HEK293 (cell line): ENCODE data around the gene INPP5D.

Experiments
- CTCF ChIA-PET: fragments of 350-600 bp; formaldehyde crosslinking; extraction: SDS; loops from one replicate; lab custom pipeline; 2021; ENCODE audit warnings: antibody characterized with exemption; lab: Yijun Ruan, JAX
- POLR2A ChIA-PET: fragments of 300-600 bp; formaldehyde crosslinking; extraction: SDS; loops from one replicate; lab custom pipeline; 2020; ENCODE audit warnings: antibody characterized with exemption, inconsistent platforms; lab: Yijun Ruan, JAX
- H3K27ac ChIP-seq: fragments of 200-500 bp; sonication (Bioruptor generic); 2 replicates; pipeline ENCODE4 v1.5.1; 2014; ENCODE audit warnings: low read depth, low read length, control low read depth, inconsistent platforms; ENCODE audit errors: extremely low read depth
- H3K36me3 ChIP-seq, 2 experiments: fragments of 200-500 bp in 1 of 2; sonication (Bioruptor generic) in 1 of 2; 1 replicate in 1 of 2; 2 replicates in 1 of 2; pipeline ENCODE4 v1.5.1; 2014 to 2017; ENCODE audit warnings: inconsistent platforms in 2 of 2, low read length in 2 of 2; ENCODE audit not compliant: control insufficient read depth in 2 of 2, insufficient read depth in 1 of 2
- H3K4me1 ChIP-seq: fragments of 200-500 bp; sonication (Bioruptor generic); 2 replicates; pipeline ENCODE4 v1.5.1; 2014; ENCODE audit warnings: mild to moderate bottlenecking, low read length, inconsistent platforms; ENCODE audit not compliant: control insufficient read depth, insufficient read depth
- H3K4me3 ChIP-seq: 2 replicates; pipeline ENCODE4 v1.5.1; 2011; ENCODE audit warnings: low read depth, mild to moderate bottlenecking, control low read depth, low read length, moderate library complexity
- H3K9me3 ChIP-seq: fragments of 200-500 bp; sonication (Bioruptor generic); 2 replicates; pipeline ENCODE4 v1.5.1; 2014; ENCODE audit warnings: low read depth, low read length, inconsistent platforms; ENCODE audit not compliant: control insufficient read depth, insufficient read depth
- AEBP2 ChIP-seq: fragments of 450-650 bp; formaldehyde crosslinking; IDR thresholded peaks from 2 replicates; pipeline ENCODE4 v1.5.1; 2016; ENCODE audit warnings: missing biosample characterization, missing genetic modification characterization, borderline replicate concordance
- BCL11B ChIP-seq: fragments of 450-650 bp; formaldehyde crosslinking; IDR thresholded peaks from 2 replicates; pipeline ENCODE4 v1.5.1; 2016; ENCODE audit warnings: low read depth, missing biosample characterization, missing genetic modification characterization
- EGR2 ChIP-seq: fragments of 450-650 bp; formaldehyde crosslinking; IDR thresholded peaks from 2 replicates; pipeline ENCODE4 v1.5.1; 2016; ENCODE audit warnings: low read depth, missing biosample characterization, missing genetic modification characterization
- GLIS1 ChIP-seq: fragments of 450-650 bp; formaldehyde crosslinking; IDR thresholded peaks from 2 replicates; pipeline ENCODE4 v1.5.1; 2016; ENCODE audit warnings: missing biosample characterization, missing genetic modification characterization
- OSR2 ChIP-seq: fragments of 450-650 bp; formaldehyde crosslinking; IDR thresholded peaks from 2 replicates; pipeline ENCODE4 v1.5.1; 2016; ENCODE audit warnings: missing biosample characterization, missing genetic modification characterization
- PATZ1 ChIP-seq: fragments of 450-650 bp; formaldehyde crosslinking; IDR thresholded peaks from 2 replicates; pipeline ENCODE4 v1.5.1; 2016; ENCODE audit warnings: missing biosample characterization, missing genetic modification characterization
- PBX3 ChIP-seq: sonication (generic); formaldehyde crosslinking; IDR thresholded peaks from 2 replicates; pipeline ENCODE4 v1.8.1; 2022; ENCODE audit warnings: mild to moderate bottlenecking, moderate library complexity, missing genetic modification reagents
- YY2 ChIP-seq: fragments of 450-650 bp; formaldehyde crosslinking; IDR thresholded peaks from 2 replicates; pipeline ENCODE4 v1.5.1; 2016; ENCODE audit warnings: missing biosample characterization, missing genetic modification characterization
- ZBTB1 ChIP-seq: fragments of 450-650 bp; formaldehyde crosslinking; IDR thresholded peaks from 2 replicates; pipeline ENCODE4 v1.5.1; 2016; ENCODE audit warnings: missing biosample characterization, missing genetic modification characterization
- ZBTB21 ChIP-seq: fragments of 450-650 bp; formaldehyde crosslinking; IDR thresholded peaks from 2 replicates; pipeline ENCODE4 v1.5.1; 2017; ENCODE audit warnings: missing biosample characterization, missing genetic modification characterization
- ZFHX2 ChIP-seq: fragments of 450-650 bp; formaldehyde crosslinking; conservative IDR thresholded peaks from 2 replicates; pipeline ENCODE4 v1.5.1; 2016; ENCODE audit warnings: missing biosample characterization, missing genetic modification characterization
- ZNF112 ChIP-seq: fragments of 450-650 bp; formaldehyde crosslinking; IDR thresholded peaks from 2 replicates; pipeline ENCODE4 v1.5.0; 2017; ENCODE audit warnings: missing biosample characterization, missing genetic modification characterization
- ZNF114 ChIP-seq: fragments of 450-650 bp; formaldehyde crosslinking; IDR thresholded peaks from 2 replicates; pipeline ENCODE4 v1.5.0; 2017; ENCODE audit warnings: missing biosample characterization, missing genetic modification characterization
- ZNF132 ChIP-seq: fragments of 450-650 bp; formaldehyde crosslinking; IDR thresholded peaks from 2 replicates; pipeline ENCODE4 v1.5.1; 2017; ENCODE audit warnings: missing biosample characterization, missing genetic modification characterization, borderline replicate concordance
- ZNF16 ChIP-seq: fragments of 450-650 bp; formaldehyde crosslinking; IDR thresholded peaks from 2 replicates; pipeline ENCODE4 v1.5.1; 2016; ENCODE audit warnings: low read depth, missing biosample characterization, missing genetic modification characterization
- ZNF341 ChIP-seq: fragments of 450-650 bp; formaldehyde crosslinking; IDR thresholded peaks from 2 replicates; pipeline ENCODE4; 2016; ENCODE audit warnings: low read depth, missing biosample characterization, missing genetic modification characterization
- ZNF473 ChIP-seq: fragments of 450-650 bp; formaldehyde crosslinking; IDR thresholded peaks from 2 replicates; pipeline ENCODE4 v1.5.1; 2017; ENCODE audit warnings: missing biosample characterization, missing genetic modification characterization
- ZNF521 ChIP-seq: fragments of 450-650 bp; formaldehyde crosslinking; IDR thresholded peaks from 2 replicates; pipeline ENCODE4 v1.5.1; 2017; ENCODE audit warnings: missing biosample characterization, mild to moderate bottlenecking, missing genetic modification characterization
- ZNF529 ChIP-seq: fragments of 450-650 bp; formaldehyde crosslinking; IDR thresholded peaks from 2 replicates; pipeline ENCODE4 v1.5.1; 2017; ENCODE audit warnings: missing genetic modification characterization, missing biosample characterization; ENCODE audit not compliant: insufficient replicate concordance
- ZNF561 ChIP-seq: fragments of 450-650 bp; IDR thresholded peaks from 2 replicates; pipeline ENCODE4 v1.5.1; 2018; ENCODE audit warnings: missing biosample characterization, missing genetic modification characterization, borderline replicate concordance
- ZNF585B ChIP-seq: fragments of 450-650 bp; formaldehyde crosslinking; IDR thresholded peaks from 2 replicates; pipeline ENCODE4 v1.5.1; 2016; ENCODE audit warnings: missing biosample characterization, missing genetic modification characterization
- ZNF629 ChIP-seq: fragments of 450-650 bp; formaldehyde crosslinking; IDR thresholded peaks from 2 replicates; pipeline ENCODE4 v1.5.1; 2017; ENCODE audit warnings: missing biosample characterization, missing genetic modification characterization
- ZNF654 ChIP-seq: fragments of 450-650 bp; formaldehyde crosslinking; IDR thresholded peaks from 2 replicates; pipeline ENCODE4 v1.5.1; 2016; ENCODE audit warnings: low read depth, missing biosample characterization, missing genetic modification characterization
- ZNF658 ChIP-seq: fragments of 450-650 bp; formaldehyde crosslinking; IDR thresholded peaks from 2 replicates; pipeline ENCODE4; 2016; ENCODE audit warnings: missing biosample characterization, missing genetic modification characterization
- TF ChIP-seq, protein P1 (sequence below): fragments of 450-650 bp; formaldehyde crosslinking; IDR thresholded peaks from 2 replicates; pipeline ENCODE4 v1.5.1; 2016; ENCODE audit warnings: missing biosample characterization, missing genetic modification characterization
- TF ChIP-seq, protein P2 (sequence below): fragments of 450-650 bp; formaldehyde crosslinking; IDR thresholded peaks from 2 replicates; pipeline ENCODE4 v1.5.1; 2016; ENCODE audit warnings: missing biosample characterization, missing genetic modification characterization
- TF ChIP-seq, protein P3 (sequence below): fragments of 450-650 bp; formaldehyde crosslinking; IDR thresholded peaks from 2 replicates; pipeline ENCODE4 v1.5.1; 2016; ENCODE audit warnings: missing biosample characterization, missing genetic modification characterization

INPP5D gene

GRCh38 chr2:233096006-233096405 is 35.9 kb downstream of the INPP5D start:
- Histone ChIP-seq H3K9me3 (no peaks in the 10 kb centered on the region), H3K36me3 (no peaks in the 10 kb centered on the region), H3K4me1 (no peaks in the 10 kb centered on the region), H3K27ac (no peak overlapping the region), H3K4me3 (no peak overlapping the region)
- TF ChIP-seq ZBTB21 (tag by site-specific recombination) (no peak), ZNF654 (tag by site-specific recombination) (no peak), ZNF629 (tag by site-specific recombination) (no peak), ZNF561 (tag by site-specific recombination) (no peak), ZNF585B (tag by site-specific recombination) (no peak), ZBTB1 (tag by site-specific recombination) (no peak), OSR2 (tag by site-specific recombination) (no peak), BCL11B (tag by site-specific recombination) (no peak), ZFHX2 (tag by site-specific recombination) (no peak), EGR2 (tag by site-specific recombination) (no peak), ZNF658 (tag by site-specific recombination) (no peak), YY2 (tag by site-specific recombination) (no peak), AEBP2 (tag by site-specific recombination) (no peak), ZNF341 (tag by site-specific recombination) (no peak), PATZ1 (tag by site-specific recombination) (no peak)
- TF ChIP-seq, protein P1, sequence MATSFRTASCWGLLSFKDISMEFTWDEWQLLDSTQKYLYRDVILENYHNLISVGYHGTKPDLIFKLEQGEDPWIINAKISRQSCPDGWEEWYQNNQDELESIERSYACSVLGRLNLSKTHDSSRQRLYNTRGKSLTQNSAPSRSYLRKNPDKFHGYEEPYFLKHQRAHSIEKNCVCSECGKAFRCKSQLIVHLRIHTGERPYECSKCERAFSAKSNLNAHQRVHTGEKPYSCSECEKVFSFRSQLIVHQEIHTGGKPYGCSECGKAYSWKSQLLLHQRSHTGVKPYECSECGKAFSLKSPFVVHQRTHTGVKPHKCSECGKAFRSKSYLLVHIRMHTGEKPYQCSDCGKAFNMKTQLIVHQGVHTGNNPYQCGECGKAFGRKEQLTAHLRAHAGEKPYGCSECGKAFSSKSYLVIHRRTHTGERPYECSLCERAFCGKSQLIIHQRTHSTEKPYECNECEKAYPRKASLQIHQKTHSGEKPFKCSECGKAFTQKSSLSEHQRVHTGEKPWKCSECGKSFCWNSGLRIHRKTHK (tag by site-specific recombination) = no peak
- TF ChIP-seq, protein P2, sequence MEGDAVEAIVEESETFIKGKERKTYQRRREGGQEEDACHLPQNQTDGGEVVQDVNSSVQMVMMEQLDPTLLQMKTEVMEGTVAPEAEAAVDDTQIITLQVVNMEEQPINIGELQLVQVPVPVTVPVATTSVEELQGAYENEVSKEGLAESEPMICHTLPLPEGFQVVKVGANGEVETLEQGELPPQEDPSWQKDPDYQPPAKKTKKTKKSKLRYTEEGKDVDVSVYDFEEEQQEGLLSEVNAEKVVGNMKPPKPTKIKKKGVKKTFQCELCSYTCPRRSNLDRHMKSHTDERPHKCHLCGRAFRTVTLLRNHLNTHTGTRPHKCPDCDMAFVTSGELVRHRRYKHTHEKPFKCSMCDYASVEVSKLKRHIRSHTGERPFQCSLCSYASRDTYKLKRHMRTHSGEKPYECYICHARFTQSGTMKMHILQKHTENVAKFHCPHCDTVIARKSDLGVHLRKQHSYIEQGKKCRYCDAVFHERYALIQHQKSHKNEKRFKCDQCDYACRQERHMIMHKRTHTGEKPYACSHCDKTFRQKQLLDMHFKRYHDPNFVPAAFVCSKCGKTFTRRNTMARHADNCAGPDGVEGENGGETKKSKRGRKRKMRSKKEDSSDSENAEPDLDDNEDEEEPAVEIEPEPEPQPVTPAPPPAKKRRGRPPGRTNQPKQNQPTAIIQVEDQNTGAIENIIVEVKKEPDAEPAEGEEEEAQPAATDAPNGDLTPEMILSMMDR (tag by site-specific recombination) = no peak
- POLR2A ChIA-PET = interaction anchor here (1.4 kb wide), 1 partner anchor 10 kb away, joined by 3 read pairs; no protein-coding TSS in a partner anchor
- CTCF ChIA-PET = interaction anchor here (1.0 kb wide), 2 partner anchors 42 to 158 kb away, joined by 3 read pairs; no protein-coding TSS in a partner anchor

DNA sequence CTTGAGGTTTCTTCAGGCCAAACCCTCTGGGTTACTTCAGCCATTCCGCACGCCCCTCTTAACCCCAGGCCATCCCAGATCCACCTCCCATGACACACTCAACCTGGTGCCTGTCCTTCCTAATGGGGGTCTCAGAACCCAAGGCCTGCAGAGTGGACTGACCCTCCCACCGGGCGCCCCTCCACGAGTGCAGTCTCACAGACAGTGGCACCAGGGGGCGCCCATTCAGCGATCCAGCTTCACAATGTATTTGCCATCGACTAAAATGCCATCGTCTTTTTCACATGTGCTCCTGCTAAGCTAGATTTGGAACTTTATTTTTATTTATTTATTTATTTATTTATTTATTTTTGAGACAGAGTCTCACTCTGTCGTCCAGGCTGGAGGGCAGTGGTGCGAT is 38.5 kb downstream of the INPP5D start:
- H3K4me3 ChIP-seq = no peak overlapping the region
- CTCF ChIA-PET = interaction anchor here (0.6 to 3.5 kb wide), 12 partner anchors 12 to 152 kb away, joined by 3 to 20 read pairs (median 4); partner anchors contain the start of gene ATG16L1
- H3K9me3 ChIP-seq = no peaks in the 10 kb centered on the region
- POLR2A ChIA-PET = no interaction called here
- no peaks in the 10 kb centered on the region for H3K36me3 ChIP-seq
- H3K27ac ChIP-seq = no peak overlapping the region
- TF ChIP-seq PBX3 (no peak), ZNF521 (tag by site-specific recombination) (no peak), ZNF473 (tag by site-specific recombination) (no peak), ZNF132 (tag by site-specific recombination) (no peak), GLIS1 (no peak), ZNF529 (tag by site-specific recombination) (no peak), ZNF112 (tag by site-specific recombination) (no peak), ZNF16 (no peak), ZNF114 (tag by site-specific recombination) (no peak), EGR2 (tag by site-specific recombination) (no peak)
- TF ChIP-seq, protein P3, sequence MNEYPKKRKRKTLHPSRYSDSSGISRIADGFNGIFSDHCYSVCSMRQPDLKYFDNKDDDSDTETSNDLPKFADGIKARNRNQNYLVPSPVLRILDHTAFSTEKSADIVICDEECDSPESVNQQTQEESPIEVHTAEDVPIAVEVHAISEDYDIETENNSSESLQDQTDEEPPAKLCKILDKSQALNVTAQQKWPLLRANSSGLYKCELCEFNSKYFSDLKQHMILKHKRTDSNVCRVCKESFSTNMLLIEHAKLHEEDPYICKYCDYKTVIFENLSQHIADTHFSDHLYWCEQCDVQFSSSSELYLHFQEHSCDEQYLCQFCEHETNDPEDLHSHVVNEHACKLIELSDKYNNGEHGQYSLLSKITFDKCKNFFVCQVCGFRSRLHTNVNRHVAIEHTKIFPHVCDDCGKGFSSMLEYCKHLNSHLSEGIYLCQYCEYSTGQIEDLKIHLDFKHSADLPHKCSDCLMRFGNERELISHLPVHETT (tag by site-specific recombination) = no peak
- TF ChIP-seq, all 188 proteins: peak for 0
- H3K4me1 ChIP-seq = no peaks in the 10 kb centered on the region
